GM19438 (cell line): ENCODE results near the gene PRKCZ.

Source experiments
- ATAC-seq: cut with Tn5 transposase; IDR thresholded peaks from one replicate; pipeline ENCODE4 v1.9.1; 2021; ENCODE audit warnings: low read depth; ENCODE audit not compliant: unreplicated experiment

Gene PRKCZ

DNA sequence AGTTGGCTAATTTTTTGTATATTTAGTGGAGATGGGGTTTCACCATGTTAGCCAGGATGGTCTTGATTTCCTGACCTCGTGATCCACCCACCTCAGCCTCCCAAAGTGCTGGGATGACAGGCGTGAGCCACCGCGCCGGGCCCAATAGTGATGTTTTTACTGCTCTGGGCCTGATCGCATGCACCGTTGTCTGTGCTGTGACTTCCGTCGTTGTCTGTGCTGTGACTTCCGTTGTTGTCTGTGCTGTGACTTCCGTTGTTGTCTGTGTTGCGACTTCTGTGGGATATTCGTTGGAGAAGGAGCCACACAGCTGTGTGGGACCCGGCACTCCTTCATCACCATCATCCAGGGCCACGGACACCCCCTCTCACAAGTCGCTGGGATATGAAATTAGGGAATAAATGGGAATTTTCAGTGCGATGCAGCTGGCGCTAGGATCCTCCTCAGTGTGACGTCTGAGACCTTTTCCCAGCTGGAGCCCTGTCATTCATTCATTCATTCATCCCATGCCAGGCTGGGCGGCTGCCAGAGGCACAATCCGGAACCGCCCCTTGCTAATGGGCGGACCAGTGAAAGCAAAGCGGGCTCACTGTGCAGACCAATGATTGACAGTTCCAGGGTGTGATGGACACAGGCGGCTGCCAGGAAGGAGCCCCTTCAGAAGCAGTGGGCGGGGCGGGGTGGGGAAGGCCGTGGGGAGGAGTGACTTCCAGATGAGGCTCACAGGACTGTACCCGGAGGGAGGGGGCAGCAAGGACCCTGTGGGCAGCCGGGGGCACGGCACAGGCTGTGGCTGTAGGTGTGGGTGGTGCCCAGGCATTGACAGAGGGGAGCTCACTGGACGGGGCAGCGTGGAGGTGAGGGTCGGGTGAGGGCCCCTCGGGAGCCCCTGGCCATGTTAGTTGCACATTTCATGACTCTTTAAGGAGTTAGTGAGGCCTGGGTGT is 48.9 kb downstream of the PRKCZ start:
- ATAC-seq = no peak

- ATAC-seq = no peak
These were observed 49.9 kb downstream of the PRKCZ start for GRCh38 chr1:2099886-2100779.

GRCh38 chr1:2100780-2101108 is 50.5 kb downstream of the PRKCZ start:
- ATAC-seq = no peak

DNA sequence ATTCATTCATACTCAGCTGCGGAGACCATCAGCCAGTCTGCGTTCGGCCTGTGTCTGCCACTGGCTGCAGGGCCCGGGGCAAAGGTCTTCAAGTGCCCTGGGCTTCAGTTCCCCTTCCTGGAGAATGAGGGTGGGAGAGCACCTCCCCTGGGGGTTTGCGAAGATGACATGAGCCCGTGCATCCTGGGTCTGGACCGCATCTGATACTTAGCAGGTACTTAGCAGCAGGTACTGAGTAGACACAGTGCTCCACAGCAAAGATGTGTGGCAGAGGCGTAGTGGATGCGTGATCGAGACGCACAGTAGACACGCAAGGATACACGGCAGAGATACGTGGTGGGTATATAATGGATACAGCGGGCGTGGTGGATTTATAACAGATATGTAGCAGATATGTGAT is 51.3 kb downstream of the PRKCZ start:
- no peak for ATAC-seq

DNA sequence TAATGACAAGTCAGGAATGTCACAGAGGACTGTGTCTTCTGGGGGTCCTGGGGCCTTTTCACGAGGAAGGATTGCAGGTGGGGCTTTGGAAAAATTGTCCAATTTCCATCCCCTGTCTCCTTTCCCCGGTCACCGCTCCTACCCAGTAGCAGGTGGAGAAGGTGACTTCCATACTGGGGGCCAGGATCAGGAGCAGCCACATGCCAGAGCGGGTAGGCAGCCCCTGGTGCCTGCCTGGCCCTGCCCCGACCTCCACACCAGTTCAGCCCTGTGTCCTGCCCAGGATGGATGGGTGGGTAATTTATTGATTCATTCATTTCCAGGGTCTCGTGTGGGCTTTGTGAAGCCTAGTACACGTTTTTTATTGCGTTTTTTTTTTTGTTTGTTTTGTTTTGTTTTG is 51.7 kb downstream of the PRKCZ start:
- no peak for ATAC-seq

DNA sequence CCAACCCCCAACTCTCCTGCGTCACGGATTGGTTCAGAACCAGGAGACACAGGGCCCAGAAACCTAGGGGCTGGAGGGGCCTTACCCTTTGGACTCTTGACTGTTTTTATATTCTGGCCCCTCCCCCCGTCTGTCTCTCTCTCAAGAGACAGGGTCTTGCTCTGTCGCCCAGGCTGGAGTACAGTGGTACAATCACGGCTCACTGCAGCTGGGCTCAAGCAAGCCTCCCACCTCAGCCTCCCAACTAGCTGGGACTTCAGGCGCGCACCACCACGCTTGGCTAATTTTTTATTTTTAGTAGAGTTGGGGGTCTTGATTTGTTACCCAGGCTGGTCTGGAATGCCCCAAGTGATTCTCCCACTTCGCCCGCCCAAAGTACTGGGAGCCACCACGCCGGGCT is 52.5 kb downstream of the PRKCZ start:
- no peak for ATAC-seq

DNA sequence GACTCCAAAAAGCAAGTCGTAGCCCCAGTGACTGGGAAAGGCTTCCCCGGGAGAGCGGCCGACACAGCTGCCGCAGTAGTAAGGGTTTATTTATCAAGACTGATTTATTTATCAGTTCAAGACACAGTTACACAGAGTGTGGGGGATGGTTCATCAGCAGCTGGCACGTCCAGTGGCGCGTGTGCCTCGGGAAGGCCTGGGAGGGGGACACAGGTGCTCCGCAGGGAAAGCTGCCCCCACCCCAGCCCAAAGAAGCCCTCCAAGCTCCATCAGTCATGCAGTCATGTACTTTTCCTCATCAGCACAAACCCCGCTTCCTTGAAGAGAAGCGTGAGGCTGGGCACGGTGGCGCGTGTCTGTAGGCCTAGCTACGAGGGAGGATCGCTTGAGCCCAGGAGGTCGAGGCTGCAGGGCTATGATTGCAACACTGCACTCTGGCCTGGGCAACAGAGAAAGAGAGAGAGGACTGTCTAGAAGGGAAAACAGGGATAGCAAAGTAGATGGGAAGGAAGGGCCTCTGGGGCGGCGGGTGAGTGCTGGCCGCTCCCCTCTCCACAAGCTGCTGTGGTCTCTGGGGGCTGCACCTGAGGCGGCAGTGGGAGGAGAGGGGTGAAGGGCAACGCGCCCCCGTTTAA is 53.2 kb downstream of the PRKCZ start:
- ATAC-seq = no peak

DNA sequence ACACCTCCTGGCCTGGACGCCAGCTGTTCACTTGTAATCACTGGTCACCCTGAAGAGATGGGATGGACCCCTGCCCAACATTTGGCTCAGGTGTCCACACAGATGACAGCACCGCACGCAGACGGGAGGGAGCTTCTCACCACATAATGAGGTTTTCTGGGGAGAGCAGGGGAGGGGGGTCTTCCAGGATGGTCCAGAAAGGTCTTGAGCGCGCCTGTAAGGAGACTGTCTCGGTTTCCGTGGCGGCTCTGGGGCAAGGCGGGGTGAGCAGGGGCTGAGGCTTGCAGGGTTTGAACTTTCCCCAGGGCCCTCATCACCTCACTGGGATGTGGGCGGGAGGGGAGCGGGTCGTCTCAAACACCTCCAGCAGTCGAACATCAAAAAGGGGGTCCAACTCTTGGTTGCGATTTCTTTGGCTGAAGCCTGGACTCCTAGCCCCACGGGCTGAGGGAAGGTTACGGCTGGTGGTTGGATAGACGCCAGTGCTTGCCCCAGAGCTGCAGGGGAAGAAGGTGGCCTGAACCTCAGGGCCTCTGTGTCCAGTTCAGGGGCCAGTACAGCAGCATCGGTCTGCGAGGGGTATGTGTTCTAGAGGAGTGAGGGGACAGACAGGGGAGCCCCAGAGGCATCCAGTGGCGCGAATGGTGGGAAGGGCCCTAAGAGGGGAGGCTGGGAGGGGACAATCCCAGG is 53.8 kb downstream of the PRKCZ start:
- ATAC-seq = no peak

DNA sequence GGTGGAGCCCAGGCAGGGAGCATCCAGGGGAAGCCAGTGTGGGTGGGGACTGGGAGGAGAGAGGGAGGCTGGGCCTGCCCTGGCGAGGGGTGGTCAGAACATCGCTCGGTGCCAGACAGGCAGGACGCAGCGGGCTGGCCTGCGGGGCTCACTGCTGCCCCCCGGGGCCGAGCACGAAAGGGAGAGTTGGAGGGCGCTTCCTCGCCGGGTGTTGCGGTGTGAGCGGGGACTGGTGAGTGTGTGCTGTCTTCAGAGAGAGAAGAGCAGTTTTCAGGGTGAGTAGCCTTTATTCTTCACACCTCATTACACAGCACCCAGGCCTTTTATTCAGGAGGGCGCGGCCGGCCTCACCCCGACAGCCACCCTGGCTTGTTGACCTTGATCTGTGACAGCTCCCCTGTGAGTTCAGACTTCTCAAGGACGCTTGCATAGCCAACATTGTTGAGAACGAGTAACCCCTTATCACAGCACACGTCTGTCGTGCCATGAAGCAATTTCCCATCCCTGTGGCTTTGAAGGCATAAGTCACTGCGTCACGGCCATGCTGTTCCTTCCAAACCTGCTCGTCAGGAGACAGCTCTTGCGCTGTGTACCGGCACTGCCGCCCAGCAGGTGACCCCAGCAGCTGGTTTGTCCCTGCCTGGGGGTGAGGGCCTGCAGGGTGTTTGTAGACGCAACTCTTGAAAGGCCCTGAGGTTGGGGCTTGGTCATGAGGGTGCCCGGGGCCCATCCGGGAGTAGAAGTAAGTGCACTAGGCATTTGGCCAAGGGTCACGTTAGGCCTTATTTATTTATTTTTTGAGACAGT is 54.6 kb downstream of the PRKCZ start:
- ATAC-seq = no peak

DNA sequence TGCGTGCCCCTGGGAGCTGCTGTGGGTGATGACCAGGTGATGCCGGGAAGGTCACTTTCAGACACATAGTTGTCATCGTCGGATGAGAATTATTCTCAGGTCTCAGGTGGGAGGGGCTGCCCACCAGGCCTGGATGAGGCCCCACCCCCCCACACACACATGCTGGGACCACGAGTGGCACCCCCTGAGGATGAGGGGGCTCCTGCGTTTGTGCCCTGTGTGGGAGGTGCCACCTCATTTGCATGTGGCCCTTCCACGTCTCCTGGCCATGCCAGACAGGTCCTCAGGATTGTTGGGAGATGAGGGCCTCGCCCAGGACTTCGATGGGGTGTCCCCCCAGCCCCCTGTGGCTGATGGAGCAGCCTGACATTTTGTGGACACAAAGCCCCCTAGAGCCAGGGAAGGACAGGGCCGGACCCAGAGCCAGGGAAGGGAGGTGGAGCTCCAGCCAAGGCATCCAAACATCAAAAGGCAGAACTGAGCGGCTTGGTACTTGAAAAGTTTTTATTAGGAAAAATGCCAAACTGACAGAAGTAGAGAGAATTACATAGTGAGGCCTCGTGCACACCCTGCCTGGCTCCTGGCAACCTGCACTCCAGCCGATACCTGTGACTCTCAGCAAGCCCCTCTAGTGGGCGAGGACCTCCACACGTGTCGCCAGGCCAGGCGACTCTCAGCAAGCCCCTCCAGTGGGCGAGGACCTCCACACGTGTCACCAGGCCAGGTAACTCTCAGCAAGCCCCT is 55.7 kb downstream of the PRKCZ start:
- no peak for ATAC-seq

GRCh38 chr1:2106659-2107405 is 56.6 kb downstream of the PRKCZ start:
- no peak for ATAC-seq

GRCh38 chr1:2107586-2108212 is 57.5 kb downstream of the PRKCZ start:
- ATAC-seq = no peak

- ATAC-seq = no peak
These were observed 58.1 kb downstream of the PRKCZ start for GRCh38 chr1:2108213-2108876.

GRCh38 chr1:2108877-2109580 is 58.8 kb downstream of the PRKCZ start:
- no peak for ATAC-seq

DNA sequence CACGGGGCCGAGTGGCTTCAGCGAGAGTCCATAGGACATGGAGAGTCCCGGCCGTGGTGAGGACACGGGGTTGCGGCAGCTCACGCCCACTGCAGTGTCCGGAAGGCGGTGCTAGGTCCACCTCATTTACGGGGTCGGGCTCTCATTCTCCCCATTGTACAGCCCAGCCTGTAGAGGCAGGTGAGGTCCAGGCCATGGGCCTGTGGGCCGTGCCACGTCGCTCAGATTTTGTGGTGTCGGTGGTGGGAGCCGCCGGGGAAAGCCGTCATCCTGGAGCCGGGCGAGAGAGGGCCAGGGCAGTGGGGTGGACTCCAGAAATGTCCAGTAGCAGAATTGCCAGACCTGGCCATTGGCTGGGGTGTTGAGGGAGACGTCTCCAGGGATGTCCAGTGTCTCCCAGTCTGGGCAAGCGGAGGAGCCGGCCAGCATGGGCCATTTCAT is 59.4 kb downstream of the PRKCZ start:
- no peak for ATAC-seq

GRCh38 chr1:2110191-2110737 is 60.1 kb downstream of the PRKCZ start:
- ATAC-seq = no peak
